SJCRH30 (cell line): ENCODE measurements around the gene TMEFF2. TPM values are rescaled to one million over a fixed set of nuclear protein-coding genes. Genes with fewer than 3 reads are reported as not detected.
"Not testable (repeated sequence)": the region's sequence is repeated elsewhere in the genome, so short reads cannot be mapped to it uniquely, and the experiment has no call there.

ENCODE experiments used
- DNase-seq, 2 experiments: peaks; one replicate each; pipeline ENCODE4 v3.0.0-alpha.2; 2015 to 2020
- H3K27ac ChIP-seq: fragments of 250-450 bp; sonication (Bioruptor Pico); 2 replicates; pipeline ENCODE4 v1.5.1; 2020; ENCODE audit warnings: mild to moderate bottlenecking, moderate library complexity
- H3K27me3 ChIP-seq: fragments of 250-450 bp; sonication (Bioruptor Pico); 2 replicates; pipeline ENCODE4 v1.5.1; 2020; ENCODE audit warnings: mild to moderate bottlenecking, moderate library complexity
- H3K36me3 ChIP-seq: fragments of 250-450 bp; sonication (Bioruptor Pico); 2 replicates; pipeline ENCODE4 v1.5.1; 2020; ENCODE audit warnings: mild to moderate bottlenecking, moderate library complexity
- H3K4me1 ChIP-seq: fragments of 250-450 bp; sonication (Bioruptor Pico); 2 replicates; pipeline ENCODE4 v1.5.1; 2020; ENCODE audit warnings: mild to moderate bottlenecking, moderate library complexity
- H3K4me3 ChIP-seq: fragments of 250-450 bp; sonication (Bioruptor Pico); 2 replicates; pipeline ENCODE4 v1.5.1; 2020; ENCODE audit warnings: mild to moderate bottlenecking, moderate library complexity
- H3K9me3 ChIP-seq: fragments of 250-450 bp; sonication (Bioruptor Pico); replicated peaks from 2 replicates; pipeline ENCODE4 v1.5.1; 2020; ENCODE audit warnings: mild to moderate bottlenecking, moderate library complexity
- total RNA-seq: library from RNA; depleted of rRNA; stranded (reverse); fragments of >200 nt; shearing (Covaris generic); gene quantifications from 2 replicates; pipeline ENCODE4 v1.2.3, GENCODE V29; 2014

TMEFF2 gene
- total RNA-seq, 1 experiment from 2014 or later, result 7.0 TPM

DNA sequence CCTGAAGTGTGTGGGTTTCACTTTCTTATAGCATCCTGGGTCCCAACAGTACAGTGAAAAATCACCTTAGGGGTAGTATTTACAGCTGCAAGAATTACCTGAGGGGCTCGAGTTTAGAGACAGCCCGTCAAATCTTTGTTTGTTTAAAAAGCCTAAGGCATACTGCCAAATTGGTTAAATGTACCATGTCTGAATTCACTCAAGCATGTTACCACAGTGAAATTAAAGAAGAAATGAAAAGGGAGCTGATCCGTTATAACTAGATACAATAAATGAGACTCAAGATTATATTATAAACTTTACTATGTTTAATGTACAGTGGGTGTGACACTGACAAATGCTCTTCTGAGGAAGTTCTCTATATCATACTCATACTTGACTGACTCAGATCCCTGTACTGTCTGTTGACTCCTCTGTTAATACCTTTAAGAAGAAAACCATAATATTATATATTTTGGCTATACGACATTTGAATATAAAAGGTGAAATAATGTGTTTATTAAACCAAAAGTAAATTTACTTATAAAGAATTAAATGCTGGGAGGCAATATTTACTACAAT lies 107.3 kb downstream of the TMEFF2 start:
- DNase-seq, result peak in 1 of 2 experiments; percentile 67
- Histone ChIP-seq H3K9me3 (no peaks in the 10 kb centered on the region; the same call in 1 of the 2 replicates), H3K36me3 (no peaks in the 10 kb centered on the region), H3K27ac (peak overlapping the region; percentile 2; the same call in 1 of the 2 replicates), H3K27me3 (no peaks in the 10 kb centered on the region), H3K4me3 (no peak overlapping the region), H3K4me1 (peaks cover 28% of the 10 kb centered on the region)

GRCh38 chr2:192082121-192082520 lies 112.6 kb downstream of the TMEFF2 start:
- Histone ChIP-seq H3K27me3 (no peaks in the 10 kb centered on the region), H3K27ac (no peak overlapping the region), H3K9me3 (peaks cover 4% of the 10 kb centered on the region; the same call in 1 of the 2 replicates), H3K4me3 (no peak overlapping the region), H3K4me1 (peaks cover 9% of the 10 kb centered on the region), H3K36me3 (no peaks in the 10 kb centered on the region)
- no peak for DNase-seq

GRCh38 chr2:192080096-192080495 lies 114.6 kb downstream of the TMEFF2 start:
- H3K27me3 ChIP-seq, result not testable (repeated sequence)
- peak; percentile 42 to 66 for DNase-seq

GRCh38 chr2:192073878-192074277 lies 120.9 kb downstream of the TMEFF2 start:
- Histone ChIP-seq H3K4me1 (no peaks in the 10 kb centered on the region), H3K27me3 (no peaks in the 10 kb centered on the region), H3K9me3 (no peaks in the 10 kb centered on the region), H3K27ac (no peak overlapping the region), H3K4me3 (no peak overlapping the region), H3K36me3 (no peaks in the 10 kb centered on the region)
- no peak for DNase-seq

More at GRCh38 chr2:192080096-192080495, 114.6 kb downstream of the TMEFF2 start:
- not testable (repeated sequence) for H3K36me3 ChIP-seq, H3K9me3 ChIP-seq, H3K4me3 ChIP-seq, H3K4me1 ChIP-seq, H3K27ac ChIP-seq

DNA sequence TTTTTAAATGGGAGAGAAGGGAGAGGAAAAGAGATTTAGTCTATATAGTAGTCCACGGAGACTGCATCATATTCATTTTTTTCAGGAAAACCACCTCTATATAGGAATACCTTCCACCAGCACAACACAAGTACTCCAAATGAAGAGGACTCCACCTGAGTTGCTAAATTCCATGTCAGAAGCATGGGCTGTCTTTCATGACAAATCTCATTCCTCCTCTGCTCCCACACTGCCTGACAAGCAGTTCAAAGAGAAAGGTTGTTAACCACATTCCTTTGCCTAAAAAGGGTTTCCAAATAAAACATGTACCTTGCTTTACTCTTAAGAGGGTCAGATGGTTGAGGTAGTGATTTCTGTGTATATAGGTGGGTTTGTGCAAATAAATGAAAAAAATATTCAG lies 122.0 kb downstream of the TMEFF2 start:
- H3K9me3 ChIP-seq, result no peaks in the 10 kb centered on the region
- DNase-seq, result no peak
- no peak overlapping the region for H3K27ac ChIP-seq
- no peaks in the 10 kb centered on the region for H3K36me3 ChIP-seq
- H3K27me3 ChIP-seq, result no peaks in the 10 kb centered on the region
- H3K4me3 ChIP-seq, result no peak overlapping the region
- H3K4me1 ChIP-seq, result no peaks in the 10 kb centered on the region

- Histone ChIP-seq H3K9me3 (no peaks in the 10 kb centered on the region), H3K36me3 (no peaks in the 10 kb centered on the region), H3K27me3 (no peaks in the 10 kb centered on the region), H3K27ac (no peak overlapping the region), H3K4me1 (no peaks in the 10 kb centered on the region), H3K4me3 (no peak overlapping the region)
- DNase-seq, result no peak
These were observed 122.5 kb downstream of the TMEFF2 start for GRCh38 chr2:192072261-192072660.

DNA sequence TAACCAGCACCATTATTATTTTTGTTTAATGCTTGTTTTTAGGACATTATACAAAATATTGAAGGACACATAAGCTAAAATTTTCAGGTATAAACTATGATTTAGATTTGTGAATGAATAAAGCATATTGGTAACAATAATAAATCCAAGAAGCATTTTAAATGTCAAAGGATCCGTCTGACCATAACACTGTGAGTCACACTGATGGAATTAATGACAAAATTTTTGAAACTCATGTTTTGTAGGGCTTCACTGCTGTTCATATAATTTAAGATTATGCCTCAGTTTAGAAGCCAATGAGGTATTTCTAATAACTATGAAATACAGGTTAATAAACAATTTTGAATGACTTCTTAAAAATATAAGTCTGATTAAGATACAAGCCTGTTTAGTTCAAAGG lies 124.6 kb downstream of the TMEFF2 start:
- DNase-seq, result no peak

DNA sequence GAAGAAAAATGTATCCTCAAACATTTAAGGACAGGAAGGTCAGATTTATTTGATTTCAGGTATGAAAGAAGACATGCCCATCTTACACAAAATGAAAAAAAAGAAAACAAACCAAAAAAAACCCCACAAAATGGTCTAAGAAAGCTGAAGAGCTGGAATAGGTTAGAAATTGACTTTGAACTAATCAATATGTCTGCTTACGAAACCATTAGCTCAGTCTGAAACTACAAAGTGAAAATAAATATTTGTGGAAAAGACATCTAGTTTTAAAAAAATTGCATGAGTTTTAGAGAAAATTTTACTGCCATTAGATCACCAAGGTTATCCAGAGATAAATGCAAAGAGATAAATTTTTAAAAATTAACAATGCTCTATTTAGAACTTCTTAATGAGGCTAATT lies 125.3 kb downstream of the TMEFF2 start:
- Histone ChIP-seq H3K9me3 (no peaks in the 10 kb centered on the region), H3K27ac (no peak overlapping the region), H3K4me3 (no peak overlapping the region), H3K27me3 (no peaks in the 10 kb centered on the region), H3K4me1 (no peaks in the 10 kb centered on the region), H3K36me3 (no peaks in the 10 kb centered on the region)
- no peak for DNase-seq

More for the DNA sequence above, 124.6 kb downstream of the TMEFF2 start:
- Histone ChIP-seq H3K27ac (no peak overlapping the region), H3K36me3 (no peaks in the 10 kb centered on the region), H3K4me3 (no peak overlapping the region), H3K9me3 (no peaks in the 10 kb centered on the region), H3K27me3 (no peaks in the 10 kb centered on the region), H3K4me1 (no peaks in the 10 kb centered on the region)

- Histone ChIP-seq H3K36me3 (no peaks in the 10 kb centered on the region), H3K4me1 (no peaks in the 10 kb centered on the region), H3K27me3 (no peaks in the 10 kb centered on the region), H3K4me3 (no peak overlapping the region), H3K9me3 (no peaks in the 10 kb centered on the region), H3K27ac (no peak overlapping the region)
- no peak for DNase-seq
These were observed 125.8 kb downstream of the TMEFF2 start for GRCh38 chr2:192068966-192069365.

GRCh38 chr2:192067631-192068030 lies 127.1 kb downstream of the TMEFF2 start:
- no peak for DNase-seq
- Histone ChIP-seq H3K4me1 (no peaks in the 10 kb centered on the region), H3K9me3 (no peaks in the 10 kb centered on the region), H3K27me3 (no peaks in the 10 kb centered on the region), H3K36me3 (no peaks in the 10 kb centered on the region), H3K27ac (no peak overlapping the region), H3K4me3 (no peak overlapping the region)

GRCh38 chr2:192064459-192064858 lies 130.3 kb downstream of the TMEFF2 start:
- Histone ChIP-seq H3K9me3 (no peaks in the 10 kb centered on the region), H3K27ac (no peak overlapping the region), H3K4me1 (no peaks in the 10 kb centered on the region), H3K36me3 (no peaks in the 10 kb centered on the region), H3K4me3 (no peak overlapping the region), H3K27me3 (no peaks in the 10 kb centered on the region)
- DNase-seq, result no peak

GRCh38 chr2:192060161-192060560 lies 134.6 kb downstream of the TMEFF2 start:
- Histone ChIP-seq H3K4me3 (no peak overlapping the region), H3K27me3 (no peaks in the 10 kb centered on the region), H3K9me3 (no peaks in the 10 kb centered on the region), H3K36me3 (no peaks in the 10 kb centered on the region), H3K4me1 (no peaks in the 10 kb centered on the region), H3K27ac (no peak overlapping the region)
- DNase-seq, result no peak

DNA sequence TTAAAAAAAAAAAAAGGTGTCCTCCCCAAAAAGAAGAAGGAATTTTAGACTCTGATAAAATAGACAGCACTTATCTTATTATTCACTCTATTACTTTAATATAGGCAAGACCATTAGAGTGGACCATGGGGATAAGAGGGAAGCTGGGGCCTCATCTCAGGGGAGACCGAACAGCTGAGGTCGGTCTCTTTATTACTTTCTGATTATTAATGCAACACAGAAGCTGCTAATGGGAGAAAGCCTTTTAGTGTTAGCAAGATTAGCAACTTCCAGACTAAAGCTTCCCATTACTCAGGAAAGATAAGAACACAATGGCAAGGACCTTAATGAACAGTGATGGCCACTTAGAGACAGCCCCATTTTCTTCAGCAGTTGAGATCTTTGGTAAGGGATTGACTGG lies 135.5 kb downstream of the TMEFF2 start:
- no peaks in the 10 kb centered on the region for H3K4me1 ChIP-seq
- no peak for DNase-seq
- H3K27me3 ChIP-seq, result no peaks in the 10 kb centered on the region
- no peak overlapping the region for H3K4me3 ChIP-seq
- H3K36me3 ChIP-seq, result no peaks in the 10 kb centered on the region
- no peaks in the 10 kb centered on the region for H3K9me3 ChIP-seq
- H3K27ac ChIP-seq, result no peak overlapping the region

GRCh38 chr2:192053921-192054320 lies 140.8 kb downstream of the TMEFF2 start:
- no peak for DNase-seq

GRCh38 chr2:192051533-192051932 lies 143.2 kb downstream of the TMEFF2 start:
- Histone ChIP-seq H3K9me3 (no peaks in the 10 kb centered on the region), H3K4me3 (no peak overlapping the region)

More at GRCh38 chr2:192053921-192054320, 140.8 kb downstream of the TMEFF2 start:
- H3K4me3 ChIP-seq, result no peak overlapping the region
- H3K36me3 ChIP-seq, result no peaks in the 10 kb centered on the region
- no peak overlapping the region for H3K27ac ChIP-seq
- H3K27me3 ChIP-seq, result no peaks in the 10 kb centered on the region
- no peaks in the 10 kb centered on the region for H3K9me3 ChIP-seq
- H3K4me1 ChIP-seq, result peaks cover 7% of the 10 kb centered on the region

GRCh38 chr2:192049362-192049761 lies 145.4 kb downstream of the TMEFF2 start:
- Histone ChIP-seq H3K36me3 (no peaks in the 10 kb centered on the region), H3K27me3 (no peaks in the 10 kb centered on the region), H3K27ac (no peak overlapping the region)

More at GRCh38 chr2:192051533-192051932, 143.2 kb downstream of the TMEFF2 start:
- no peak overlapping the region for H3K27ac ChIP-seq
- H3K27me3 ChIP-seq, result no peaks in the 10 kb centered on the region
- peaks cover 7% of the 10 kb centered on the region for H3K4me1 ChIP-seq
- no peaks in the 10 kb centered on the region for H3K36me3 ChIP-seq
- DNase-seq, result peak in 1 of 2 experiments; percentile 68

More at GRCh38 chr2:192049362-192049761, 145.4 kb downstream of the TMEFF2 start:
- DNase-seq, result no peak
- peaks cover 7% of the 10 kb centered on the region for H3K4me1 ChIP-seq
- no peaks in the 10 kb centered on the region for H3K9me3 ChIP-seq
- no peak overlapping the region for H3K4me3 ChIP-seq
